GM12878 (cell line): ENCODE measurements around the gene PPFIBP1. TPM values are rescaled to one million over a fixed set of nuclear protein-coding genes. Genes with fewer than 3 reads are reported as not detected.

ENCODE experiments used
- BCL11A ChIP-seq: IDR thresholded peaks from 2 replicates; pipeline ENCODE4 v1.6.1; 2011; ENCODE audit warnings: low read depth, low read length
- CEBPB ChIP-seq, 2 experiments: fragments of 150-350 bp in 1 of 2; IDR thresholded peaks; 2 replicates each; pipeline ENCODE4 v1.6.1; 2012 to 2014; ENCODE audit warnings: low read depth in 2 of 2, low read length in 2 of 2, borderline replicate concordance in 1 of 2, inconsistent platforms in 1 of 2
- EGR1 ChIP-seq, 2 experiments: IDR thresholded peaks; 1 replicate in 1 of 2; 2 replicates in 1 of 2; pipeline ENCODE4 v1.6.1; 2011 to 2012; ENCODE audit warnings: low read depth in 2 of 2, low read length in 2 of 2, borderline replicate concordance in 1 of 2, mild to moderate bottlenecking in 1 of 2, moderate library complexity in 1 of 2
- GABPA ChIP-seq: IDR thresholded peaks from 2 replicates; pipeline ENCODE4 v1.6.1; 2014; ENCODE audit warnings: antibody characterized with exemption, low read depth, mild to moderate bottlenecking, inconsistent platforms
- NR2C2 ChIP-seq: IDR thresholded peaks from 2 replicates; pipeline ENCODE4 v1.6.1; 2011; ENCODE audit warnings: borderline replicate concordance, low read depth; ENCODE audit not compliant: control insufficient read depth, insufficient read length
- RAD21 ChIP-seq: IDR thresholded peaks from 2 replicates; pipeline ENCODE4 v1.6.1; 2011; ENCODE audit warnings: mild to moderate bottlenecking, low read depth, low read length, moderate library complexity; ENCODE audit not compliant: insufficient read depth
- RFX5 ChIP-seq: IDR thresholded peaks from 2 replicates; pipeline ENCODE4 v1.6.1; 2011; ENCODE audit warnings: low read depth, low read length, improper control_type of control experiment
- SMC3 ChIP-seq: IDR thresholded peaks from 2 replicates; pipeline ENCODE4 v1.6.1; 2011; ENCODE audit warnings: low read length, improper control_type of control experiment, borderline replicate concordance
- YY1 ChIP-seq: IDR thresholded peaks from 2 replicates; pipeline ENCODE4 v1.6.1; 2011; ENCODE audit warnings: low read depth, mild to moderate bottlenecking, low read length
- polyA plus RNA-seq, 11 experiments: library from polyadenylated mRNA; depleted of rRNA in 4 of 11; unstranded in 6 of 11; stranded (reverse) in 5 of 11; fragments of >200 nt; fragmentation: Nextera tagmentation in 4 of 11; fragmentation: Illumina TruSeq in 1 of 11; extraction: Ambion mirVana in 4 of 11; extraction: Trizol in 1 of 11; gene quantifications; 1 replicate in 1 of 11; 2 replicates in 10 of 11; pipeline versions ENCODE4 v1.2.1 to v1.2.3, GENCODE V29; 2011 to 2016; ENCODE audit warnings: inconsistent platforms in 2 of 11, missing spikeins in 2 of 11, low read depth in 1 of 11
- total RNA-seq, 4 experiments: library from RNA; depleted of rRNA in 3 of 4; stranded (reverse); fragments of >200 nt in 3 of 4; fragmentation: Illumina TruSeq in 1 of 4; extraction: Trizol in 1 of 4; gene quantifications; 2 replicates each; pipeline versions ENCODE4 v1.2.1 to v1.2.3, GENCODE V29; 2013 to 2021
- TF ChIP-seq, protein P1 (sequence below): fragments of 450-650 bp; IDR thresholded peaks from 2 replicates; pipeline ENCODE4 v1.6.1; 2017; ENCODE audit warnings: mild to moderate bottlenecking, moderate library complexity
- TF ChIP-seq, protein P2 (sequence below): fragments of 450-650 bp; IDR thresholded peaks from 2 replicates; pipeline ENCODE4 v1.6.1; 2016; ENCODE audit warnings: mild to moderate bottlenecking

The PPFIBP1 gene
- total and polyA plus RNA-seq, 10 of the 15 experiments (the other 5 are each of a cell fraction or from before 2014, with no cell fraction given): 0.47 to 7.8 (median 3.6) TPM

DNA sequence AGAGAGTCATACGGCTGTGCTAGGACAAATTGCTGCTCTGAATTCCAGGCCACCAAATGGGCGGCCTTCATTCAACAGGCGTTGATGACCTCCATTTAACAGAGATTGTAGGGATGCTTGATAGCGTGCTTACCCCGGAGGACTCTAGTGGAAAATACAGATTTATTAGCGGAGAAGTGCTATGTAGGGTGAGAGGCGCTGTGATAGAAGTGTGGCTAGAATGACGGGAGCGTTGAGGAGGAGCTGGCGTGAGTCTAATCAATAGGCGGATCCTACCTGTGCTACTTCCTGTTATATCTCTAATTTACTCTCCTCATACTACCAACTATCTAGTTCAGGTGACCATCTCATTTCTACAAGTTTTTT lies 187.3 kb downstream of the PPFIBP1 start (continued):
- TF ChIP-seq, protein P1, sequence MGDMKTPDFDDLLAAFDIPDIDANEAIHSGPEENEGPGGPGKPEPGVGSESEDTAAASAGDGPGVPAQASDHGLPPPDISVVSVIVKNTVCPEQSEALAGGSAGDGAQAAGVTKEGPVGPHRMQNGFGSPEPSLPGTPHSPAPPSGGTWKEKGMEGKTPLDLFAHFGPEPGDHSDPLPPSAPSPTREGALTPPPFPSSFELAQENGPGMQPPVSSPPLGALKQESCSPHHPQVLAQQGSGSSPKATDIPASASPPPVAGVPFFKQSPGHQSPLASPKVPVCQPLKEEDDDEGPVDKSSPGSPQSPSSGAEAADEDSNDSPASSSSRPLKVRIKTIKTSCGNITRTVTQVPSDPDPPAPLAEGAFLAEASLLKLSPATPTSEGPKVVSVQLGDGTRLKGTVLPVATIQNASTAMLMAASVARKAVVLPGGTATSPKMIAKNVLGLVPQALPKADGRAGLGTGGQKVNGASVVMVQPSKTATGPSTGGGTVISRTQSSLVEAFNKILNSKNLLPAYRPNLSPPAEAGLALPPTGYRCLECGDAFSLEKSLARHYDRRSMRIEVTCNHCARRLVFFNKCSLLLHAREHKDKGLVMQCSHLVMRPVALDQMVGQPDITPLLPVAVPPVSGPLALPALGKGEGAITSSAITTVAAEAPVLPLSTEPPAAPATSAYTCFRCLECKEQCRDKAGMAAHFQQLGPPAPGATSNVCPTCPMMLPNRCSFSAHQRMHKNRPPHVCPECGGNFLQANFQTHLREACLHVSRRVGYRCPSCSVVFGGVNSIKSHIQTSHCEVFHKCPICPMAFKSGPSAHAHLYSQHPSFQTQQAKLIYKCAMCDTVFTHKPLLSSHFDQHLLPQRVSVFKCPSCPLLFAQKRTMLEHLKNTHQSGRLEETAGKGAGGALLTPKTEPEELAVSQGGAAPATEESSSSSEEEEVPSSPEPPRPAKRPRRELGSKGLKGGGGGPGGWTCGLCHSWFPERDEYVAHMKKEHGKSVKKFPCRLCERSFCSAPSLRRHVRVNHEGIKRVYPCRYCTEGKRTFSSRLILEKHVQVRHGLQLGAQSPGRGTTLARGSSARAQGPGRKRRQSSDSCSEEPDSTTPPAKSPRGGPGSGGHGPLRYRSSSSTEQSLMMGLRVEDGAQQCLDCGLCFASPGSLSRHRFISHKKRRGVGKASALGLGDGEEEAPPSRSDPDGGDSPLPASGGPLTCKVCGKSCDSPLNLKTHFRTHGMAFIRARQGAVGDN: no peak
- no peak for TF ChIP-seq CEBPB (IDR thresholded peaks at IDR 0.05; ENCODE audit: borderline replicate concordance in 1 of 2, low read depth in 2 of 2, low read length in 2 of 2)
- TF ChIP-seq BCL11A: no peak
- no peak for TF ChIP-seq YY1
- TF ChIP-seq RFX5: no peak
- 0 out of 2 replicates have a peak, but pooled peaks have one; percentile 34 for TF ChIP-seq GABPA
- TF ChIP-seq SMC3: no peak
- no peak for TF ChIP-seq NR2C2
- TF ChIP-seq RAD21: no peak
- no peak for TF ChIP-seq EGR1 (IDR thresholded peaks at IDR 0.05; ENCODE audit: borderline replicate concordance in 1 of 2, low read depth in 2 of 2, low read length in 2 of 2)
- TF ChIP-seq, protein P2, sequence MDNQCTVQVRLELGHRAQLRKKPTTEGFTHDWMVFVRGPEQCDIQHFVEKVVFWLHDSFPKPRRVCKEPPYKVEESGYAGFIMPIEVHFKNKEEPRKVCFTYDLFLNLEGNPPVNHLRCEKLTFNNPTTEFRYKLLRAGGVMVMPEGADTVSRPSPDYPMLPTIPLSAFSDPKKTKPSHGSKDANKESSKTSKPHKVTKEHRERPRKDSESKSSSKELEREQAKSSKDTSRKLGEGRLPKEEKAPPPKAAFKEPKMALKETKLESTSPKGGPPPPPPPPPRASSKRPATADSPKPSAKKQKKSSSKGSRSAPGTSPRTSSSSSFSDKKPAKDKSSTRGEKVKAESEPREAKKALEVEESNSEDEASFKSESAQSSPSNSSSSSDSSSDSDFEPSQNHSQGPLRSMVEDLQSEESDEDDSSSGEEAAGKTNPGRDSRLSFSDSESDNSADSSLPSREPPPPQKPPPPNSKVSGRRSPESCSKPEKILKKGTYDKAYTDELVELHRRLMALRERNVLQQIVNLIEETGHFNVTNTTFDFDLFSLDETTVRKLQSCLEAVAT: no peak
